GM18951 (cell line): ENCODE results near the gene TOP2B.

Experiments
- POLR2A ChIP-seq: IDR thresholded peaks from 4 replicates; pipeline ENCODE4 v1.6.1; 2011; ENCODE audit warnings: mild to moderate bottlenecking; ENCODE audit not compliant: insufficient read length, insufficient read depth; ENCODE audit errors: extremely low read depth
- in situ Hi-C: fragments of 300-500 bp; cut with MboI; formaldehyde crosslinking; loops from one replicate; pipeline ENCODE4 v1.12.0; 2022; ENCODE audit warnings: low sequenced_read_pairs, mixed read lengths, inconsistent platforms; ENCODE audit not compliant: unreplicated experiment

TOP2B gene

DNA sequence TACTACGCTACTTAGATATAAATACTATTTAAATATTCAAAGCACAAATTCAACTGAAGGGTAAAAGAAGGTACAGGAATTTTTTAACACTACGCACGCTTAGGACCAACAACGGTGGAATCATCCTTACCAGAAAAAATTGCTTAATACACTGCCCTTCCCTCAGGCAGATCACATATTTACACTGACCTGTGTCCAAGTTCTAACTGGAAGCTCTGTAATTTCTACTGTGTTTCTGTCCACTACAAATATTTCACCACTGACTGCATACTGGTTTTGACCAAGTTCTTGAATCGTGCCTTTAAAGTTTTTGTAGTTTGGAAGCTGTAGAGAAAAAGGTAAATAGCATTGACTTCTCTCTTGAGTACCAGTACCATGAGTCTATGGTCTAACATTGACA is 44.2 kb downstream of the TOP2B start:
- in situ Hi-C loops: no loop called here
- no peak for TF ChIP-seq POLR2A

GRCh38 chr3:25619382-25619781 is 45.3 kb downstream of the TOP2B start:
- no peak for TF ChIP-seq POLR2A
- in situ Hi-C loops: no loop called here

DNA sequence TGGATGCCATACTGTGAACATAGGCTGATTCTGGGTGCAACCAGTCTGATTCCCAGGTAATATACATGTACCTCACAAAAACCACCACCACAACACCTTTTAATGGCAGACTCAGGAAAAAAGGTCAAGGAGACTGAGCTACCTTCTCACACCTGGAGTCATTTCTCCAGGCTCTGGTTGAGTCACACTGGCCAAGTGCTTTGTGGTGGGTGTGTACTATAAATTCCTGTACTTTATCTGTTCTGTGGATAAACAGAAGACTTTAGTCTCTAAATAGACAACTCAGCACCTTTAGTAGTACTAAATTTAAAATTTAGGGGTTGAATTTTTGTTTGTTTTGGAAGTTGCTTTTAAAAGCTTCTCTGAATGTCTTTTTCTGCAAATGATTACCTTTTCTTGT is 46.7 kb downstream of the TOP2B start:
- in situ Hi-C loops: no loop called here
- TF ChIP-seq POLR2A: no peak

DNA sequence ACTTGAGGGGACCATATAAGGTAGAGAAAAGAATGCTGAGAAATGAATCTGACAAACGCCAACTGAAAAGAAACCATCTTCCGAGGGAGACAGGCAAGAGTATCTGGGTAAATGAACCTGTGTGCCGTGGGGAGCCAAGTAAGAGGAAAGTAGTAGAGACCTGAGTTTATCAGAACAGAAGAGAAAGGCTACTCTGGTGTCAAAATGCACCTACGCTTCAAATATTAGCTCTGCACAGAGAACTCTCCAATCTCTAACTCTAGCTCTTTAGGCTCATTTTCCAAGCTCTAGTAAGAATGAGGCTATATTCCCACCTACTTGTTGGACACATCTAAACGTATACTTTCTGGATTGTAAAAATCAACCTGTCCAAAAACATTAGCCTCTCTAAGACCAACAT is 53.5 kb downstream of the TOP2B start:
- in situ Hi-C loops: no loop called here
- no peak for TF ChIP-seq POLR2A

- no peak for TF ChIP-seq POLR2A
- in situ Hi-C loops: no loop called here
These were observed 53.9 kb downstream of the TOP2B start for GRCh38 chr3:25610779-25611178.

- in situ Hi-C loops: no loop called here
- TF ChIP-seq POLR2A: no peak
These were observed 54.5 kb downstream of the TOP2B start for GRCh38 chr3:25610167-25610566.

GRCh38 chr3:25604107-25604805 is 60.5 kb downstream of the TOP2B start:
- in situ Hi-C loops: no loop called here
- no peak for TF ChIP-seq POLR2A

DNA sequence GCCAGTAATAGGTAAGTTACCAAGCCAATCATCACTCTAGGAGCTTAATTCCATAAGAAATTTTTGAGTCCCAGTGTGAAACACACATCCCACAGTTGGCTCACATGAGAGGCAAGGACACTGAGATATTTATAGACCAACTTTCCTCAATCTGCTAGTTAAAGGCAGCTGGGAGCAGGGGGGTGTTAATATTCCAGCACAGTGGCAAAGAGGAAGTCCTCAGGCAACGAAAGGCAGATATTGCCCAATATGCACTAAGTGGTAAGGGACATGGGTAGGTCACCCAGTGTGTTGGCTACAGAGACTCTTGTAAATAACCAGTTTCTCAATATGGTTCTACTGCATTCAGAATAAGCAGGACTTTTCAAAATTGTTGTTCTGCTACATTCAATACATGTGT is 61.0 kb downstream of the TOP2B start:
- no peak for TF ChIP-seq POLR2A
- in situ Hi-C loops: no loop called here

DNA sequence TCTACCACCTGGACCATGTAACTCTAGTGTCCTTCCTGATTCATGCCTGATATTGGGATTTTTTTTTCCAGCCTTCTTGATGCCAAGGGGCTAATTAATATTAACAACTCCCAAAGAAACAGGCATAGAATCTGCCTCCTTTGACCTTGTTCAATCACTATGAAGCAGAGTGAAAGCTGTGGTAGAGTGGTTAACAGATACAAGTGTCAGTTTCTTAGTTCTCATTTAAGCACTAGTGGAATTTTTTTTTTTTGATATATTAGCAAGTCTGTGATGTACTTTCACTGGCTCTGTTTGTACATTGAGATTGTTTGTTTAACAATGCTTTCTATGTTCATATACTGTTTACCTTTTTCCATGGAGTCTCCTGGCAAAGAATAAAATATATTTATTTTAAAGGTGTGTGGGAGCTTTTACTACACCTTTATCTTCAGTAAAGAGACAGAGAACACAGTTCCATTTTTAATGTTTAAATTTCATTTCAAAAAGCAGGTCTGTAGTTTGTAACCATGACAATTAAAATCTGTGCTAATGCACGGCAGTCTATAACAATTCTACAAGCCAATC is 67.1 kb downstream of the TOP2B start:
- in situ Hi-C loops: loop anchor here (25.0 kb wide), 1 partner anchor 810 kb away; no protein-coding TSS in a partner anchor
- TF ChIP-seq POLR2A: no peak

DNA sequence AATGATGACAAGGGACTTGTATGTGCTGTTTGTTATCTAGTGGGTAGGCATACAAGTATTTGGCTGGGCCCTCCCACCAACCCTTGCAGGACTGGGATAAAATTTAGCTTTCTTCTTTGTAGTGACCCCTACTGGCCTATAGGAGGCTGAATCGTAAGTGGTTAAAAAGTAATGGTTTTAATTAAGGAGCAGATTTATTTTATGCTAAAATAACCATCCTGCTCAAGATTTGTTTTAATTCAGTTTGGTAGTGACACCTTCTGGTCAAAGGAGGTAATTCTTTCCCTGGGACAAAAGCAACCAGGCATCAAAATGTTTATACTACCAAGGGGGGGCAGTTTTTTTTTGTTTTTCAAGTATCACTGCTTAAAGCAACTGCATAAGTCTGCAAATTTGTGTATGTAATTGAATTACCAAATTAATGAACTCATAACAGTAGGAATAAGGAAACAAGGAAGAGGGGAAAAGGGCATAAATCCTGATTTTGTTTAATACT is 70.7 kb downstream of the TOP2B start:
- no peak for TF ChIP-seq POLR2A
- in situ Hi-C loops: loop anchor here (25.0 kb wide), 1 partner anchor 807 kb away; no protein-coding TSS in a partner anchor

DNA sequence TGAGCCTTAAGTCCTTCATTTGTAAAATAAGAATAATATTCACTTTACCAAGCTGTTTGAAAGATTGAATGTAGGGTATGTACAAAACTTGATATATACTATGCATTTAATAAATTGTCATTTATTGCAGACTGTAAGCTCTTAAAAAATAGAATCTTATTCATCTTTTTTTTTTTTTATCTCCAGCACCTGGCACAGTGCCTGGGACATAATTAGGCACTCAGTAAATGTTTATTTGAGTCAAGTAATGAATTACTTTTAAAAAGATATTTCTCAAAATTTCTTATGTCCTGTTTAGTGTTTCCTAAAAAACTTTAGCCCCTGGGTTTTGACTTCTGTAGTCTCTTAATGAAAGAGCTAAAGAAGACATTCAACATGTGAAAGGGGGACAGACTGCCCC is 71.7 kb downstream of the TOP2B start:
- in situ Hi-C loops: loop anchor here (25.0 kb wide), 1 partner anchor 806 kb away; no protein-coding TSS in a partner anchor
- no peak for TF ChIP-seq POLR2A

DNA sequence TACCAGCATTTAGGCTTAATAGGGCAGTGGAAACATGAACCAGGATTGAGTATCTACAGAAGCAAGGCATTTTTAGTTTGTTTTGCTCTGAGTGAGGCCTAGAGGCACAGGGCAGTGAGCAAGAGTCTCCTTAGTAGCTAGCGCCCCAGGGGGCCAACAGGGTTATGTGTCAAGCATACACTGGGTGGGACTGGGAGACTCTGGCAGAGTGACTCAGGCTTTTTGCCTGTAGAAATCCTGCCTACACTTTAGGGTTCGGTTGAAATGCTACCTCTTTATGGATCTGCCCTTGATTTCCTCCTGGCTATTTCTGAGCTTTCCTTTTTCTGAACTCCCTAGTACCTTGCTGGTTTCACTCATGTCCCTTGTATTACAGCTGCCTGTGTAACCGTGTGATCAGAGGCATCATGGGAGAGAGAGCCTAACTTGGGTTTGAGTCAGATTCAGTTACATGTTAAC is 72.2 kb downstream of the TOP2B start:
- in situ Hi-C loops: loop anchor here (25.0 kb wide), 1 partner anchor 805 kb away; no protein-coding TSS in a partner anchor
- TF ChIP-seq POLR2A: no peak

DNA sequence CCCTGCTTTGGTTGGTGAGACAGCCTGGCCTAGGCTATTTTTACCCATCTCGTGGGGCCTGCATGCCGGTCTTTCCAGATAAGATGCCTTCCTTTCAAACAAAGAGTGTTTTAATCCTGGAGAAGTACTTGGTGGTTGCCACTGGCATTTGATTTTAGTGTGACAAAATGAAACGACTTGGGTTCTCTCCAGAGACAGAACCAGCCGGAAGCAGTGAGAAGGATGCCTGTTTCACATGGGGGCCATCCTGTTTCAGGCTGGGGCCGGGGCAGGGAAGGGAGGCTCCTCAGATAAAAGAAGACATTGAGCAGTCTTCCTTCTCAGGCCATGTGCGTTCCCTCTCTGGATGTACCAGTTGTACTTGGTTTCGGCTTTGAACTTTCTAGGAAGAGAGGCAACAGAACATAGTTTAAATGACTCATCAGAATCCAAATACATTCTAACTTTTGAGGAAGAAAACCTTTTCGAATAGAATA is 74.9 kb downstream of the TOP2B start:
- in situ Hi-C loops: loop anchor here (25.0 kb wide), 1 partner anchor 803 kb away; no protein-coding TSS in a partner anchor
- TF ChIP-seq POLR2A: no peak
